IPS DF 6.9 (cell line): ENCODE measurements around the gene ARSB.
"Not testable (repeated sequence)": the region's sequence is repeated elsewhere in the genome, so short reads cannot be mapped to it uniquely, and the experiment has no call there.

ENCODE experiments used
- DNase-seq: peaks from one replicate; pipeline ENCODE4 v3.0.0-alpha.2; 2013; ENCODE audit warnings: low read depth, low spot score
- H3K27ac ChIP-seq: one replicate; pipeline ENCODE4 v1.5.1; 2013; ENCODE audit warnings: low read length, control low read depth
- H3K27me3 ChIP-seq: 2 replicates; pipeline ENCODE4 v1.6.1; 2013; ENCODE audit warnings: mild to moderate bottlenecking, low read length; ENCODE audit not compliant: control insufficient read depth, insufficient read depth
- H3K36me3 ChIP-seq: 2 replicates; pipeline ENCODE4 v1.6.1; 2013; ENCODE audit warnings: low read length; ENCODE audit not compliant: control insufficient read depth, insufficient read depth
- H3K4me1 ChIP-seq: 2 replicates; pipeline ENCODE4 v1.6.1; 2013; ENCODE audit warnings: low read length; ENCODE audit not compliant: control insufficient read depth, insufficient read depth
- H3K4me3 ChIP-seq: 2 replicates; pipeline ENCODE4 v1.5.1; 2013; ENCODE audit warnings: mild to moderate bottlenecking, low read length
- H3K9me3 ChIP-seq: 2 replicates; pipeline ENCODE4 v1.6.1; 2013; ENCODE audit warnings: low read length, inconsistent platforms; ENCODE audit not compliant: control insufficient read depth, insufficient read depth
- WGBS: extraction: QIAGEN DNeasy Blood & Tissue Kit; methylation state at CpG from one replicate; pipeline ENCODE4 v1.1.7; 2013; ENCODE audit warnings: mixed read lengths, missing lambda C conversion rate; ENCODE audit not compliant: insufficient read length, insufficient coverage; 5-methylcytosine and 5-hydroxymethylcytosine counted together

ARSB gene

DNA sequence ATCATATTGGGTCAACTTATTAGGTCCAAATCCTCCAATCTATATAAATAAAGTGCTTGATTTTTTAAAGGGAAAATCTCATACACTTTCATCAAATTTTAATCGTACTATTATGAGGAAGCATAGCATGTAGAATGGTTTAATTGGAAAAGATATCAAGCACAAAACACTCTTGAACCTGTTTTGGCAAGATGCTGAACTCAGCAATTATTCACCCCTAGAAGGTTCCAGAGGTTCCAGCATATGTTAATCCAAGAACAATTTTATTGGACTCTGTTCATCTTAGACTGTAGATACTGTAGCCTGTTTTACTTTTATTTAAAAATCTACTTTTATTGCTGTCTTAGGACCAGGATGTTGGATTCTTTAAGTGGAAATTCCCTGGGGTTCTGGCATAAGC lies 244.1 kb downstream of the ARSB start:
- WGBS = no CpG with 5 or more reads among the region's 1 CpG
- no peaks in the 10 kb centered on the region for H3K4me1 ChIP-seq
- H3K27me3 ChIP-seq = no peaks in the 10 kb centered on the region
- H3K4me3 ChIP-seq = no peak overlapping the region
- DNase-seq = no peak
- no peaks in the 10 kb centered on the region for H3K9me3 ChIP-seq
- H3K36me3 ChIP-seq = no peaks in the 10 kb centered on the region
- H3K27ac ChIP-seq = no peak overlapping the region

DNA sequence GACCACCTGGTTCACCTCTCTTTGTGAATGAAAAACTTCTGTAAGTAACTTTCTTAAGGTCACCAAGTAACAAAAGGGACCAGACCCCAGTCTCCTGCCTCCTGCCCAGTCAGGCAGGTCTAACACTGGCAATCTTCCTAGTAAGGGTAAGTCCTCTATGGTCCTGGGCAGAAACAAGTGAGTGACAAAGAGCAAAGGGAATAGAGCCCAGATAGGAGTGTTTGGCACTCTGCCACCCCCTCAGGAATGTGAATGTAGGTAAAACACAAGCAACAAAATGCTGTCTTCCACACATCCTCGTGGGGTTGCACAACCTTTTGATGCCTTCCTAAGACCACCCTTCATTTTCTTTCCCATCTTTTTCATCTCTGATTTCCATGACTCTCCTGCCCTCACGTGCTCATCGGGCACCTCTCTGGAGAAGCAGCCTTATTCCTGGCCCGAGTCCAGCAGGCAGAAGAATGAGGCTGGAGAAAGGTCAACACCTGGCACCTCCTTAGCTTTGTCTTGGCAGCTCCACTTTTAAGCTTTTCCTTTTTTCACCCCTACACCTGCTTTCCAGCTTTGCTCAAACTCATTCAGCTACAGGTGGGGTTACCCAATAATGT lies 246.3 kb downstream of the ARSB start:
- no peak overlapping the region for H3K27ac ChIP-seq
- no peaks in the 10 kb centered on the region for H3K27me3 ChIP-seq
- no peaks in the 10 kb centered on the region for H3K36me3 ChIP-seq
- H3K4me1 ChIP-seq = no peaks in the 10 kb centered on the region
- no peak for DNase-seq
- H3K4me3 ChIP-seq = no peak overlapping the region
- no peaks in the 10 kb centered on the region for H3K9me3 ChIP-seq
- WGBS = no CpG with 5 or more reads among the region's 4 CpGs

DNA sequence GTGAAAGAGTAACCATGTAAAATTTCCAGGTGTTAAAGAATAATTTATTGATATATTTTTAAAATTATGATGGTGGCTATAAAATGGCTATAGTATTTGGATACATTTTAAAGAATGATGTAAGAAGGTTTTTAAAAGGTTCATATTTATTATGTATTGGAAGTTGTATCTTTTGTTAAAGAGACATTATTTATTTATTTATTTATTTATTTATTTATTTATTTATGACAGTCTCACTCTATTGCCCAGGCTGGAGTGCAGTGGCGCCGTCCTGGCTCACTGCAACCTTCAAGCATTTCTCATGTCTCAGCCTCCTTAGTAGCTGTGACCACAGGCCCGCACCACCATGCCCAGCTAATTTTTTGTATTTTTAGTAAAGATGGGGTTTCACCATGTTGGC lies 247.0 kb downstream of the ARSB start:
- WGBS = no CpG with 5 or more reads among the region's 3 CpGs
- Histone ChIP-seq H3K4me1 (no peaks in the 10 kb centered on the region), H3K4me3 (no peak overlapping the region), H3K27me3 (no peaks in the 10 kb centered on the region), H3K9me3 (no peaks in the 10 kb centered on the region), H3K36me3 (no peaks in the 10 kb centered on the region), H3K27ac (no peak overlapping the region)
- no peak for DNase-seq

DNA sequence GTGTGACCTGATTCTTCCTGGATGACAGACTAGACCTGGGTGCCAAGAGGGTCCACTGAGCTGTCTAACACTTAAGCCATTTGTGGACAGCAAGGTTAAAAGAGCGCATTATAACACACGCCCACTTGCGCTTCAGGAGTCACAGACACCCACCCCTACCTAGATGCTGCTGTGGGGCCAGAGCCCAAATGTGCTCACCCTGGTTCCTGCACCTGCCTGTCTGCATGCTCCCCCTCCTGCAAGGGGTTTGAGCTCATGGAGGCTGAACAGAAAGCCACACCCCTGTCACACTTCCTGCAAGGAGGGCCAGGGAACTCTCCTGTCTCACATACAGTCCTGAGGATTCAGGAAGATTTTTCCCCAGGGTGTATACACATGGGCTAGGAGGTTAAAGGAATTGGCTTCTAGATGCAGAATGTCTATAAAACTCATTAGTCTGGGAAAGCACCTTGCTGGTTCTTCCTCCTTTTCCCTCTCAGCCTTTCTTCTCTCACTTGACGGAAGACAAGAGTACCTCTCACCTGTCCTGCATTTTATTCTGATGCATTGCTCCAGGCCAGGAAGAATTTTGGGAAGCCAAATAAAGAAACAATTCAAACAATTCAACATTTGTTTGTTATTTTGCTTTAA lies 249.2 kb downstream of the ARSB start:
- Histone ChIP-seq H3K36me3 (no peaks in the 10 kb centered on the region), H3K4me3 (no peak overlapping the region), H3K27me3 (no peaks in the 10 kb centered on the region), H3K4me1 (no peaks in the 10 kb centered on the region), H3K9me3 (no peaks in the 10 kb centered on the region), H3K27ac (no peak overlapping the region)
- no peak for DNase-seq
- WGBS = no CpG with 5 or more reads among the region's 4 CpGs

DNA sequence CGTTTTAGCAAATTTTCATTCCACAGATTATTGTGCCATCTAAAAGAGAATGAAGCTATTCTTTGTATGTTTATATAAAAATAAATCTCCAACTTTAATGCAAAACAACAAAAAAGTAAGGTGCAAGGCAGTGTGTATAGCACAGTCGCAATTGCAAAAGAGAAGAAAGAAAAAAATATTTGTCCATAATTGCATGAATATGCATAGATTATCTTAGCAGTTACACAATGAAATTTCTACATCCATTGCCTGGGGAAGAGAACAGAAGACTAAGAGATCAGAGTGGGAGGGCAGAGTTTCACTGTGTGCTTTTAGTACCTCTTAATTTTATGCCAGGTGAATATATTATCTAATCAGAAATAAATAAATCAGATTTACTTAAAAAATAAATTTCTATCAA lies 250.2 kb downstream of the ARSB start:
- Histone ChIP-seq H3K9me3 (no peaks in the 10 kb centered on the region), H3K27me3 (no peaks in the 10 kb centered on the region), H3K4me3 (no peak overlapping the region), H3K27ac (no peak overlapping the region), H3K36me3 (no peaks in the 10 kb centered on the region), H3K4me1 (no peaks in the 10 kb centered on the region)
- no CpG with 5 or more reads among the region's 2 CpGs for WGBS
- DNase-seq = no peak

DNA sequence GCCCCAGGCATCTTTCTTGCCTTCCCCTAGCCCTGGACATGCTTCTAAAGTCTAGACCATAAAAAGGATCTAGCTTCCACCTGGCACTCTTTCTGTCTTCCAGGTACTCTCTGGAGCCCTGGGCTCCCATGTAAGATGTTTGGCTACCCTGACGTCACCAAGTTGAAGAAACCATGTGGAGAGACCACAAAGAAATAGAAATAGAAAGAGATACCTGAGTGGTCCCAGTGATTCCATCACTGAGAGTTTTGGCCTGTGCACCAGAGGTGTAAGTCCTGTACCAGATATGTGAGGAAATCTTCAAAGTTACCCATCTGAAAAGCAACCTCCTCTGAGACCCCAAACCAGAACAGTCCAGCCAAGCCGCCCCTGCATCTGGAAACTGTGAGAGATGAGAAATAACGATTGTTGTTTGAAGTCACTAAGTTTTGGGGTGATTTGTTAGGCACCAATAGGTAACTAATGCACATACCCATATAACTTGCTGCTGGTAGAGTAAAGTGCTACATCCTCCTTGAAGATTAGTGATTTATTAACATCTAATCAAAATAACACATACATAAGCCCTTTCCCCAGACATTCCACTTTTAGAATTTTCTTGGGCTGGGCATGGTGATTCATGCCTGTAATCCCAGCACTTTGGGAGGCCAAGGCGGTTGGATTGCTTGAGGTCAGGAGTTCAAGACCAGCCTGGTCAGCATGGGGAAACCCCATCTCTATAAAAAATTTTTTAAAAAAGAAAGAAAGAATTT lies 250.8 kb downstream of the ARSB start:
- Histone ChIP-seq H3K27me3 (no peaks in the 10 kb centered on the region), H3K36me3 (no peaks in the 10 kb centered on the region), H3K9me3 (no peaks in the 10 kb centered on the region), H3K27ac (no peak overlapping the region), H3K4me1 (no peaks in the 10 kb centered on the region), H3K4me3 (no peak overlapping the region)
- no peak for DNase-seq
- no CpG with 5 or more reads among the region's 4 CpGs for WGBS

DNA sequence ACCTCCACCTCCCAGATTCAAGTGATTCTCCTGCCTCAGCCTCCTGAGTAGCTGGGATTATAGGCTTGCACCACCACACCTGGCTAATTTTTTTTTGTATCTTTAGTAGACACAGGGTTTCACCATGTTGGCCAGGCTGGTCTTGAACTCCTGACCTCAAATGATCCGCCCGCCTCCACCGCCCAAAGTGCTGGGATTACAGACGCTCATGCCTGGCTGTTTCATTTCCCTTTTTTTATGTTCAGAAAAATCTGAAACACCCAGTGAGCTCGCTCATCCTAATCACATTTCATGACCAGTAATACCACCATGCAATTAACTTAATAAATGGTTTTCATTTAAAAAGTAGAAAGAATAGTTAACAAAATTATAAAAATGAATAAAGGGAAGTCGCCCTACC lies 252.4 kb downstream of the ARSB start:
- not testable (repeated sequence) for H3K27ac ChIP-seq, H3K36me3 ChIP-seq, H3K9me3 ChIP-seq, DNase-seq, H3K27me3 ChIP-seq, H3K4me3 ChIP-seq, H3K4me1 ChIP-seq
- WGBS = no CpG with 5 or more reads among the region's 6 CpGs

DNA sequence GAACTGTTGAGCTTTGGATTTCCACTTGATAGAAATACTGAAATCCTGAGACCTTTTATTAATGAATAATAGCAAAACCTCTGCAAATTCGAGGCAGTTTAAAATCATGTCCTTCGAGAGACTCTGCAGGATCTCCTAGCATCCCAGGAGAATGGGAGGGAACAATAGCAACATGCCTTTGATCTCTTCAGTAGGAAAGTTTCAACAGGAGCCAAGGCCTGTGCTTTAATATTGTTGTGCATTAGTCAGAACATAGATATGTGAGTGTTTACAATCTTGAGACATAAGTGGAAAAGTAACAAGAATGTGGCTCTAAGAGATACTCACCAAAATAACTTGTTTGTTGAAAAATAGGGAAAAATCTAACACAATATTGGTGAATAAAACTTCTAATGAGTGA lies 253.2 kb downstream of the ARSB start:
- Histone ChIP-seq H3K4me3 (no peak overlapping the region), H3K4me1 (no peaks in the 10 kb centered on the region), H3K36me3 (no peaks in the 10 kb centered on the region), H3K27me3 (no peaks in the 10 kb centered on the region), H3K27ac (no peak overlapping the region), H3K9me3 (no peaks in the 10 kb centered on the region)
- no CpG with 5 or more reads among the region's 2 CpGs for WGBS
- no peak for DNase-seq

DNA sequence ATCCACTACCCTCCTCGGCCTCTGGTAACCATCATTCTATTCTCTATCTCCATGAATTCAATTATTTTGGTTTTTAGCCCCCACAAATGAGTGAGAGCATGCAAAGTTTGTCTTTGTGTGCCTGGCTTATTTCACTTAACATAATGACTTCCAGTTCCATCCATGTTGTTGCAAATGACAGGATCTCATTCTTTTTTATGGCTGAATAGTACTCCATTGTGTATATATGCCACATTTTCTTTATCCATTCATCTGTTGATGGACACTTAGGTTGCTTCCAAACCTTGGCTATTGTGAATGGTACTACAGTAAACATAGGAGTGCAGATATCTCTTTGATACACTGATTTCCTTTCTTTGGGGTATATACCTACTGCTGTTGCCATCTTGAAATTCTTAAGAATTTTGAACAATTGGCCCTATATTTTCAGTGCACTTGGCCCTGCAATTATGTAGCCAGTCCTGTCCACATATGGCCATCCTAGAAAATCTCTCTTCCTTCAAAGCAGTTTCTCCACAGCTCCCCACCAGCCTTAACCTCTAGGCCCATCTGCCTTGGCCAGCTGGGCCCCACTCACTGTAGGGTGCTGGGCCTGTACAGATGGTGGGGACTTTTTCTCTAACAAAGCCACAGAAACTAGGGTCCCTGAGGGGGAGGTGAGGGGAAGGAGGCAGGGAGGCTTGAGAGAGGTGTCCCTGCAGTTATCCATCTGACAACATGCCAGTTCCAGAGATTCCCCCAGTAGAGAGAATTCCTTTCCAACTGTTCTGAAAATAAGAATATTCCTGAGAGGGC lies 254.6 kb downstream of the ARSB start:
- no peak overlapping the region for H3K4me3 ChIP-seq
- WGBS = no CpG with 5 or more reads among the region's 1 CpG
- no peaks in the 10 kb centered on the region for H3K27me3 ChIP-seq
- no peaks in the 10 kb centered on the region for H3K9me3 ChIP-seq
- no peaks in the 10 kb centered on the region for H3K36me3 ChIP-seq
- H3K4me1 ChIP-seq = no peaks in the 10 kb centered on the region
- no peak for DNase-seq
- no peak overlapping the region for H3K27ac ChIP-seq
